Suppressor macrophage (primary cell): Measurements from ENCODE around the gene NFAM1.

ENCODE experiments used
- DNase-seq, 4 experiments: peaks; one replicate each; pipeline ENCODE4 v3.0.0-alpha.2; 2020 to 2022

NFAM1 gene

DNA sequence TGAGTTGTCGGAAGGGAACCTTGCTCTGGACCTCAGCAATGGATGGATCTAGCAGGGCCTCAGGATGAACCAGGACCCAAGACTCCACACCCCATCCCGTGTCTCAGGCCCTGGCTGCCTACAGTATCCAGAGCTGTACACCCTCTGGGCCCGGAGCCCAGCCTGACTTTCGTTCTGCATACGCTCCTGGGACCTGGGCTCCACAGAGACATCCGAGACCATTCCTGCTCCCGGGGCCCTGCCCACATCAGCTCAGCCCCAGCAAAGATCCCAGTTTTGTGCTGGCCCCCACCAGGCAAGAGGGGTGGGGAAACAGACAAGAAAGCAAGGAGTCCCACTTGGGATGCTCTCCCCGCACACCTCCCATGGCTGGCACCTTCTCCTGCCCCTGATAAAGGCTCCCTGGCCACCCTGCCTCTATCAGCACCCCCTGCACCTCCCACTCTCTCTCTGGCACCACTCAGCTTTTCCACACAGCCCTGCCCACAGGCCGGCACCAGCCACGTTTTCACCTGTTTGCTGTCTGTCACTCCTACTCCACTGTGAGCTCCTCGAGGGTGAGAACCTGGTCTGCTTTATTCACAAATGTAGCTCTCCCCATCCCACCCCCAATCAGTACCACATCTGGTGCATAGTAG lies 97.2 kb downstream of the NFAM1 start:
- no peak for DNase-seq

DNA sequence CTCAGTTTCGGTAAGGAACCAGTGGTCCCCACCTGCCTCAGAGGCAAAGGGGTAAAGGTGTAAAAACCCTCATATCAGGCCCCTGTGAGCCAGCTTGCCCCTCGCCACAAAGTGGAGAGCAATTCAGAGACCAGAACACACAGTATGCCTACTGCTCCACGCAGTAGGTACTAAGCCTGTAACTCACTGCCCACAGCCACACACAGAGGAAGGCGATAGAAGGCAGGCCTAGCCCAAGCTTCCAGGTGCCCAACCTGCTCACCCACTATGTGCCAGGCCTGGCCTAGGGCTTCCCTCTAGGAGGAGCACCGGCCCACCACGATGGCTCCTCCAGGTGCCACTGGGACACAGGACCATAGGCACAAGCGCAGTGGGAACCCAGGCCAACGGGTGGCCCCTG lies 98.7 kb downstream of the NFAM1 start:
- no peak for DNase-seq

DNA sequence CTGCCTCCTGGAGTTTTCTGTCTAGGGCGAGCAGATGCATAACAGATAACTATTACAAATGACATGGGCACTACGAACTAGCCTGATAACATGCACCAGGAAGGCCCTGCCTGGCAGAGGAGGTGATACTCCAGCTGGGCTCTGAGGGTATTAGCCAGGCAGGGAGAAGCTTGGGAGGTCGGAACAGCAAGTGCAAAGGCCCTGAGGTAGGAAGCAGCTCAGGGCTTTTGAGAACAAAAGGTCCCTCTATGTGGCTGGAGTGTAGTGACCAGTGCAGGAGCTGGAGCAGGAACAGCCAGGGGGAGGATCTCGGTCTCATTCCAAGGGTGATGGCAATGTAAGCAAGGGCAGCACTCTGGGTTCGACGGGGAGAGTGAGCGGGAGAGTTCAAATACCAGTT lies 100.1 kb downstream of the NFAM1 start:
- no peak for DNase-seq

DNA sequence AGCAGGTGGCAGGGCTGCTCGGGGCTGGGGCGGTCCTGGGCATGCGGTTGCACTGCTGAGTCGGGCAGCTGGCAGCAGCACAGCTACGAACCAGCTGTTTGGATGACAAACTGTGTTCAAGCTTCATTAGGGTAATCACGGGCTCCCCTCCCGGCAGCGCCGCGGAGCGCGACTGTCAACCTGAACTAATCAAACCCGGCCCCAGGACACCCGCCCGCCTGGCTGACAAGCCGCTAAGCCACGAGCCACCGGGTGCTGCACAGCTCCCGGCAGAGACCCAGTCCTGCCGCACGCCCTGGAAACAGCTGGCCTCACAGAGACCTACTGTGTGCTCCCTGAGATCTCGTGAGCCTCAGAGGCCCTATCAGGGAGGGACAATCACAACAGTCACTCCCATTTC lies 101.2 kb downstream of the NFAM1 start:
- no peak for DNase-seq
